Measurements from ENCODE around the gene TM9SF1.

- TF ChIP-seq CTCF (IDR thresholded peaks at IDR 0.05) (no peak), POLR2A (IDR thresholded peaks at IDR 0.05) (no peak)
These were observed 44.2 kb downstream of the TM9SF1 start for GRCh38 chr14:24150993-24151392.

All from testis (tissue), 2 donors.